ENCODE data around the gene UGT1A5. TPM values are rescaled to one million over a fixed set of nuclear protein-coding genes. Genes with fewer than 3 reads are reported as not detected.

The UGT1A5 gene
- total RNA-seq, 1 donor from 2014 or later: not detected

DNA sequence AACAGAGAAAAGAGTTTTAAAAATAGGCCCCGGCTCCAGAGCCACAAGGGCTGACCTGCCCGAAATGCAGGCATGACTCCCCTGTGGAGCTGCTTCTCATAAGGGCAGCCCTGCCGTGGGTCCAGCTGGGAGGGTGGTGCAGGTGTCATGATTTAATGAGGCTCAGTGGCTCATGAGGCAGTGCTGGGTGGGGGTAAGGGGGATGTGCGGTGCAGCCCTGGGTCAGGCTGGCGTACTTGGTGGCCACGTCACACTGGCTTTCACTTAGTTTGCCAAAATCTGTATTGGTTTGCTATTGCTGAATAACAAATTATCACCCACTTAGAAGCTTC, 108.0 kb downstream of the UGT1A5 start:
- TF ChIP-seq, protein P1, sequence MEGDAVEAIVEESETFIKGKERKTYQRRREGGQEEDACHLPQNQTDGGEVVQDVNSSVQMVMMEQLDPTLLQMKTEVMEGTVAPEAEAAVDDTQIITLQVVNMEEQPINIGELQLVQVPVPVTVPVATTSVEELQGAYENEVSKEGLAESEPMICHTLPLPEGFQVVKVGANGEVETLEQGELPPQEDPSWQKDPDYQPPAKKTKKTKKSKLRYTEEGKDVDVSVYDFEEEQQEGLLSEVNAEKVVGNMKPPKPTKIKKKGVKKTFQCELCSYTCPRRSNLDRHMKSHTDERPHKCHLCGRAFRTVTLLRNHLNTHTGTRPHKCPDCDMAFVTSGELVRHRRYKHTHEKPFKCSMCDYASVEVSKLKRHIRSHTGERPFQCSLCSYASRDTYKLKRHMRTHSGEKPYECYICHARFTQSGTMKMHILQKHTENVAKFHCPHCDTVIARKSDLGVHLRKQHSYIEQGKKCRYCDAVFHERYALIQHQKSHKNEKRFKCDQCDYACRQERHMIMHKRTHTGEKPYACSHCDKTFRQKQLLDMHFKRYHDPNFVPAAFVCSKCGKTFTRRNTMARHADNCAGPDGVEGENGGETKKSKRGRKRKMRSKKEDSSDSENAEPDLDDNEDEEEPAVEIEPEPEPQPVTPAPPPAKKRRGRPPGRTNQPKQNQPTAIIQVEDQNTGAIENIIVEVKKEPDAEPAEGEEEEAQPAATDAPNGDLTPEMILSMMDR (IDR thresholded peaks at IDR 0.05; ENCODE audit: insufficient read depth, low read length, poor library complexity, severe bottlenecking): no peak
- Histone ChIP-seq H3K27me3 (ENCODE audit: control insufficient read depth, insufficient read depth, low read length) (no peaks in the 10 kb centered on the region), H3K4me3 (ENCODE audit: low read depth, low read length) (no peak overlapping the region), H3K36me3 (ENCODE audit: control insufficient read depth, insufficient read depth, low read length) (no peaks in the 10 kb centered on the region)
- DNase-seq (ENCODE audit: low read depth): no peak

DNA sequence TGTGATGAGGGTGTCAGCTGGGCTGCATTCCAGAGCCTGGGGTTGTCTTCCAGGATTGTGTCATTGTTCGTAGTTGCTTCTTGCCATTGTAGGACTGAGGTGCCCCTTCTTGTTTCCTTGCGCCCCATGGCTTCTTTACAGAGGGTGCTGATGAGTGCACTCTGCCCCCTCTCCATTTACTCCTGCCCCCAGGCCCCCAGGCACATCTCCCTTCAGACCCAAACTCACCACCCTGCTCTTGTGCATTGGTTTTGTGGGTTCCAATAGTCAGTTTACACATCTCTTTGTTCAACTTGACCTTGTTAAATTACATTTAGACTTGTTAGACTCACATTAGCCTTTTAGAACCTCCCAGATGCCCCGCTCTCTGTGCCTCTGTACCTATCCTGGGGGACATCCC, 108.5 kb downstream of the UGT1A5 start:
- TF ChIP-seq, protein P1 (IDR thresholded peaks at IDR 0.05; ENCODE audit: insufficient read depth, low read length, poor library complexity, severe bottlenecking): no peak
- no peak for DNase-seq (ENCODE audit: low read depth)
- H3K27me3 ChIP-seq (ENCODE audit: control insufficient read depth, insufficient read depth, low read length): no peaks in the 10 kb centered on the region
- H3K4me3 ChIP-seq (ENCODE audit: low read depth, low read length): no peak overlapping the region
- H3K36me3 ChIP-seq (ENCODE audit: control insufficient read depth, insufficient read depth, low read length): no peaks in the 10 kb centered on the region

DNA sequence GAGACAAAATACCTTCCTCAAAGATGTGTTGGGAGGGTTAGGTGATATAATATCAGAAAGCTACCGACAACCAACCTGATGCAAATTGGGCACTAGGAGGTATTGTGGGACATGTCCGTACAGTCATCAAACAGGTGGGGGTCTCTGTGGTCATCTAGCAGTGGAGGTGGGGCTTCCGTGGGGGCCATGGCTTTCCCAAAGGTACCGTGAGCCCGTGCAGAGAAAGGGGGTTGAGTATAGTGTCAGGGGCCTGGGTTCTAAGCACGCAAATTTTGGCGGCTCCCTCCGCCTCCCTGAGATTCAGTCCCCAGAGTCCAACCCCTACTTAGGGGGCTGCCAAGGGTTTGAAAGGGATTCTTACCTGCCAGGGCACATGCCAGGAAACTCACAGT, 109.0 kb downstream of the UGT1A5 start:
- H3K36me3 ChIP-seq (ENCODE audit: control insufficient read depth, insufficient read depth, low read length): no peaks in the 10 kb centered on the region
- no peak for DNase-seq (ENCODE audit: low read depth)
- no peak overlapping the region for H3K4me3 ChIP-seq (ENCODE audit: low read depth, low read length)
- TF ChIP-seq, protein P1 (IDR thresholded peaks at IDR 0.05; ENCODE audit: insufficient read depth, low read length, poor library complexity, severe bottlenecking): no peak
- H3K27me3 ChIP-seq (ENCODE audit: control insufficient read depth, insufficient read depth, low read length): no peaks in the 10 kb centered on the region

DNA sequence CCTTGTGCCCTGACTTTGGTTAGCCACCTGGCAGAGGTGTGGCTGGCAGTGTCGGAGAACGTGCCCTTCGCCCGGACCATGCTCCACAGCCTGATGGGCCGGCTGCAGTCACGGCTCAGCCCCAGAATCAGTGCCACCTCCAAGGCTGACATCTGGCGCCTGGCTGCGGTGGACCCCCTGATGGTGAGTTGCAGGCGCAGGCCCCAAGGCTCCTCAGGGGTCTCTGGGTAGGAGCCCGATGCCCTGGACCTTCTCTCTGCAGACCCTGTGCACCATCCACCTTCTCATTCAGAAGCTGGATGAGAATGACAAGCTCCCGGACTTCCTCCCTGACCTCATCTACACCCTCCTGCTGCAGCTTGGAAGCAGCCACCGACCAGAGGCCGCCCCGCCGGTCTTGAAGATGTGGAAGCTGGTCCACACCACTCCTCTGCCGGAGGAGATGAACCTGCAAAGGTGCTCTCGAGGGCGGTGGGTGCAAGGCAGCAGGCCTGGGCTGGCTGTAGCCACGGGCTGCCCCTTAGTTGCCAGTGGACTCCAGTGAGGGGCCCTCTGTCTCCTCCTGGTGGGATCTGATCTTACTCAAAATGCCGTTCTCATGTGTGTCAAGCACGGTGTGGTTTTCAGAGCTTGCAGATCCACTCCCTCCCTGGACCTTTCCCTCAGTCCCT, 109.5 kb downstream of the UGT1A5 start:
- DNase-seq (ENCODE audit: low read depth): no peak
- TF ChIP-seq, protein P1 (IDR thresholded peaks at IDR 0.05; ENCODE audit: insufficient read depth, low read length, poor library complexity, severe bottlenecking): no peak

More for the DNA sequence above, 109.5 kb downstream of the UGT1A5 start:
- H3K4me3 ChIP-seq (ENCODE audit: low read depth, low read length): no peak overlapping the region
- no peaks in the 10 kb centered on the region for H3K36me3 ChIP-seq (ENCODE audit: control insufficient read depth, insufficient read depth, low read length)
- H3K27me3 ChIP-seq (ENCODE audit: control insufficient read depth, insufficient read depth, low read length): no peaks in the 10 kb centered on the region

Other genes with a start within 250 kb of the UGT1A5 start
- 46.9 and 49.8 TPM in 2 replicates for gene USP40, start 146.1 kb upstream of the UGT1A5 start, total RNA-seq
- not detected in 2 replicates for gene UGT1A8, start 95.3 kb upstream of the UGT1A5 start, total RNA-seq
- not detected in 2 replicates for gene UGT1A10, start 76.5 kb upstream of the UGT1A5 start, total RNA-seq
- not detected in 2 replicates for gene UGT1A9, start 41.0 kb upstream of the UGT1A5 start, total RNA-seq
- gene UGT1A7, start 31.0 kb upstream of the UGT1A5 start, total RNA-seq: not detected in 2 replicates
- 0.13 and 0.27 TPM in 2 replicates for gene UGT1A6, start 20.0 kb upstream of the UGT1A5 start, total RNA-seq
- gene UGT1A4, start 5.8 kb downstream of the UGT1A5 start, total RNA-seq: not detected in 2 replicates
- not detected in 2 replicates for gene UGT1A3, start 16.1 kb downstream of the UGT1A5 start, total RNA-seq
- not detected in 2 replicates for gene UGT1A1, start 47.4 kb downstream of the UGT1A5 start, total RNA-seq
- not detected in 2 replicates for gene MROH2A, start 65.4 kb downstream of the UGT1A5 start, total RNA-seq
- gene HJURP, start 141.6 kb downstream of the UGT1A5 start, total RNA-seq: 6.5 and 13.4 TPM in 2 replicates
- 0.07 and 0.96 TPM in 2 replicates for gene TRPM8, start 204.5 kb downstream of the UGT1A5 start, total RNA-seq

All from kidney epithelial cell (primary cell).